ENCODE measurements around the gene SMG7.

Gene SMG7

DNA sequence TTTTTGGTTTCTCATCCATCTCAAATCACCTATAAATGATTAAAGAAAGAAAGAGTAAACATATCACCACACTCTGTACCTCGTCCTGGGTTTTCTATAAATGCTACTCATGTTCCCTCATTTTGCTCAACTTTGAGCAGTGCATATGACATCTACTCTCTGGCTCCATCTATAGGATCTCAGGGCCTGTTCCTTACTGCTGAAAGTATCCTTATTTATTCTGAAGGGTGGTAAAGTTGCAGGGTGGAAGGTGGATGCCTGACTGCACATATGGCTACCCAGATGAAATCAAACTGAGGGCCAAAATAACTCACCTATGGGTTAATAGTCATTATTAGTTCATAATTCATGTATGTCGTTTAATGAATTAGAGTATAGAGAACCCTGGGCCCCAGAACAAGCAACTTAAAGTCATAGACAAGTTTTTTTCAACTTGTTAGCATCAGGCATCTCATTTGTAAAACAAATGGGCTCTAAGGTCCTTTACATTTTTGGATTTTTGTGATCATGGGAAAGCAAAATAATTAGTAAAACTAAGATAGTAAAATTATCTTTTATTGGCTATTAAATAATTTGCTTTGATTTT lies 71.4 kb downstream of the SMG7 start:
- peak; percentile 75 for DNase-seq (ENCODE audit: low read depth)
- TF ChIP-seq, protein P1, sequence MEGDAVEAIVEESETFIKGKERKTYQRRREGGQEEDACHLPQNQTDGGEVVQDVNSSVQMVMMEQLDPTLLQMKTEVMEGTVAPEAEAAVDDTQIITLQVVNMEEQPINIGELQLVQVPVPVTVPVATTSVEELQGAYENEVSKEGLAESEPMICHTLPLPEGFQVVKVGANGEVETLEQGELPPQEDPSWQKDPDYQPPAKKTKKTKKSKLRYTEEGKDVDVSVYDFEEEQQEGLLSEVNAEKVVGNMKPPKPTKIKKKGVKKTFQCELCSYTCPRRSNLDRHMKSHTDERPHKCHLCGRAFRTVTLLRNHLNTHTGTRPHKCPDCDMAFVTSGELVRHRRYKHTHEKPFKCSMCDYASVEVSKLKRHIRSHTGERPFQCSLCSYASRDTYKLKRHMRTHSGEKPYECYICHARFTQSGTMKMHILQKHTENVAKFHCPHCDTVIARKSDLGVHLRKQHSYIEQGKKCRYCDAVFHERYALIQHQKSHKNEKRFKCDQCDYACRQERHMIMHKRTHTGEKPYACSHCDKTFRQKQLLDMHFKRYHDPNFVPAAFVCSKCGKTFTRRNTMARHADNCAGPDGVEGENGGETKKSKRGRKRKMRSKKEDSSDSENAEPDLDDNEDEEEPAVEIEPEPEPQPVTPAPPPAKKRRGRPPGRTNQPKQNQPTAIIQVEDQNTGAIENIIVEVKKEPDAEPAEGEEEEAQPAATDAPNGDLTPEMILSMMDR (conservative IDR thresholded peaks at IDR 0.05; ENCODE audit: control insufficient read depth, insufficient read depth, low read depth, low read length): peak; percentile 91
- H3K4me3 ChIP-seq (ENCODE audit: control insufficient read depth, low read depth, low read length): no peak overlapping the region

DNA sequence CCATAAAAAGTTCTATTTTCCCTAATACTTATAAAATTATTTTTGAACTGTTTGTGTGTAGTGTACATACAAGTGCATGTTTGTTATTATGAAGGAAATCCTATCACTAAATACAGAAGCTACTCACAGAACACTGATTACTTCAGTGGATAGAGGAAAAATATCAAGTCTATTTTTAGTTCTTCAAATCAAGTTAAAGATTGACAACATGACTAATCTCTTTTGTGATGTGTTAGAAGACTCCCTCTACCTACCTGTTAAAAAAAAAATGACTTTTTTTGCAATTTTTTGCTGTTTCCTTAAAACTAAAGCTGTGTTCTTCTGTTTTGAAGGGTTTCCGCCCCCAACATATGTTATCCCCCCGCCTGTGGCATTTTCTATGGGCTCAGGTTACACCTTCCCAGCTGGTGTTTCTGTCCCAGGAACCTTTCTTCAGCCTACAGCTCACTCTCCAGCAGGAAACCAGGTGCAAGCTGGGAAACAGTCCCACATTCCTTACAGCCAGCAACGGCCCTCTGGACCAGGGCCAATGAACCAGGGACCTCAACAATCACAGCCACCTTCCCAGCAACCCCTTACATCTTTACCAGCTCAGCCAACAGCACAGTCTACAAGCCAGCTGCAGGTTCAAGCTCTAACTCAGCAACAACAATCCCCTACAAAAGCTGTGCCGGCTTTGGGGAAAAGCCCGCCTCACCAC lies 72.4 kb downstream of the SMG7 start:
- TF ChIP-seq, protein P1 (conservative IDR thresholded peaks at IDR 0.05; ENCODE audit: control insufficient read depth, insufficient read depth, low read depth, low read length): no peak
- H3K4me3 ChIP-seq (ENCODE audit: control insufficient read depth, low read depth, low read length): no peak overlapping the region

DNA sequence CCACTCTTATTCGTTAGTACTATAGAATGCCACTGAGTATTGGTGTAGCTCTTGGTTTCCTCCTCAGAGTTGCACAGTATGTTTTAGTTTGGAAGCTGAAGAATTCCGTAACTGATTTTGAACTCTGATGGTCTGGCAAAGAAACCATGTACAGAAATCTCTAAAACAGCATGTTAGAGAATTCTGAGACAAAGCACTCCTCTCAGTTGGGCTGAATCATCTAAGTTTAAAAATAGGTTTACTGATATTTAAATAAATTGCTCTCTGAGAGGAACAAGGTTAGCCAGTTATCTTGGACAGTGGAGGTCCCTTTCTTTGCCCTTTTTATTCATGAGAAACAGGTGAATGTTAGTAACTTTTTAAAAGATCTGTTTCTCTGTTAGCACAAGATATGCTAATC lies 74.1 kb downstream of the SMG7 start:
- TF ChIP-seq, protein P1 (conservative IDR thresholded peaks at IDR 0.05; ENCODE audit: control insufficient read depth, insufficient read depth, low read depth, low read length): no peak
- no peak for DNase-seq (ENCODE audit: low read depth)
- H3K4me3 ChIP-seq (ENCODE audit: control insufficient read depth, low read depth, low read length): no peak overlapping the region

More for the DNA sequence above, 72.4 kb downstream of the SMG7 start:
- DNase-seq (ENCODE audit: low read depth): no peak

DNA sequence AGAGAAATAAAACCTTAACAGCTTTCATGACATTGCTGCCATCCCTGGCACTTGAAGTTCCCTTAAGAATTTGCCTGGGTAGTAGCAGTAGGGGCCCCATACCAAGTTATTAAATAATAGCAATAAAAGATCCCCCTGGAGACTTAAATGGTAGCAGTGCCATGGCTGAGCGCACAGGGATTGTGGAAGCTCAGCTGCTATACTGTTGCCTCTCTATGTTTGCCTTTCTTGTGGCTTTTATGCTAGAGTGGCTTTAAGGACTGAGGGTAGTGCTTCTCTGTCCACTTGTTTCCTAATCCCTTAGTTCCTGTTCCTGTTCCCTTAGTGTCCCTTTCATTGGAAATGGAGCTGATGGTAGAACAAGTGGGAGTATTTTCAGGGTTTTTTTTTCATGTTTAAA lies 75.8 kb downstream of the SMG7 start:
- TF ChIP-seq, protein P1 (conservative IDR thresholded peaks at IDR 0.05; ENCODE audit: control insufficient read depth, insufficient read depth, low read depth, low read length): no peak
- no peak for DNase-seq (ENCODE audit: low read depth)
- H3K4me3 ChIP-seq (ENCODE audit: control insufficient read depth, low read depth, low read length): no peak overlapping the region

DNA sequence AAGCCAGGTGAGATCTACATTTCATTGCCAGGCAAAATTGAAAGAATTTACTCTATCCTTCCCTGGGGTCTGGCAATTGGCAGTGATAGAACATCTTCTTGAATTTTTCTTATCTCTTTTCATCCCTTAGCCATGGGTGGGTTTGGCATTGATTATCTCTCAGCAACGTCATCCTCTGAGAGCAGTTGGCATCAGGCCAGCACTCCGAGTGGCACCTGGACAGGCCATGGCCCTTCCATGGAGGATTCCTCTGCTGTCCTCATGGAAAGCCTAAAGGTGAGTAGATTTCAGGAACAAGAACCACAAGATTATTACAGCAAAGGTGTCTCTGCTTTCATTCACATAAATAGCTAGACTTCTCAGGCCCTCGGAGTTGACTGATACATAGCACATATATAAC lies 78.6 kb downstream of the SMG7 start:
- DNase-seq (ENCODE audit: low read depth): no peak
- H3K4me3 ChIP-seq (ENCODE audit: control insufficient read depth, low read depth, low read length): no peak overlapping the region
- TF ChIP-seq, protein P1 (conservative IDR thresholded peaks at IDR 0.05; ENCODE audit: control insufficient read depth, insufficient read depth, low read depth, low read length): no peak

DNA sequence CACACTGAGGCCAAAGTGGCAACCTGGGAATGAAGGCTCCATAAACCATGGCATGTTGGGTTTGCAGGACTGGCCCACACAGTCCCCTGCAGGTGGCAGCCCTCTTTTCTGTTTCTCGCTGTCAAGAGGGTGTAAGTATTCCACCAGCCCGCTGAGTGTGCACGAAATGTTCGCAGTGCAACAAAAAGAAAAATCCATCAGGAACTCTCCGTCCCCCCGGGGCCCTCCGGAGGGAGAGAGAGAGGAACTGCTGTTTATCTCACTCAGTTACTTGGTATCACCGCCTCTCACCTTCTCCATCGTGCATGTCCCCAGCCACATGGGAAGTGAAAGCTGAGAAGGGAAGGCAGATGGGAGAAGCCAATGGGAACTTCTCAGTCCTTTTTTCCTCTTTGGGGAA lies 79.6 kb downstream of the SMG7 start:
- H3K4me3 ChIP-seq (ENCODE audit: control insufficient read depth, low read depth, low read length): no peak overlapping the region
- DNase-seq (ENCODE audit: low read depth): no peak
- TF ChIP-seq, protein P1 (conservative IDR thresholded peaks at IDR 0.05; ENCODE audit: control insufficient read depth, insufficient read depth, low read depth, low read length): no peak
